ENCODE data around the gene SLIT3.

DNA sequence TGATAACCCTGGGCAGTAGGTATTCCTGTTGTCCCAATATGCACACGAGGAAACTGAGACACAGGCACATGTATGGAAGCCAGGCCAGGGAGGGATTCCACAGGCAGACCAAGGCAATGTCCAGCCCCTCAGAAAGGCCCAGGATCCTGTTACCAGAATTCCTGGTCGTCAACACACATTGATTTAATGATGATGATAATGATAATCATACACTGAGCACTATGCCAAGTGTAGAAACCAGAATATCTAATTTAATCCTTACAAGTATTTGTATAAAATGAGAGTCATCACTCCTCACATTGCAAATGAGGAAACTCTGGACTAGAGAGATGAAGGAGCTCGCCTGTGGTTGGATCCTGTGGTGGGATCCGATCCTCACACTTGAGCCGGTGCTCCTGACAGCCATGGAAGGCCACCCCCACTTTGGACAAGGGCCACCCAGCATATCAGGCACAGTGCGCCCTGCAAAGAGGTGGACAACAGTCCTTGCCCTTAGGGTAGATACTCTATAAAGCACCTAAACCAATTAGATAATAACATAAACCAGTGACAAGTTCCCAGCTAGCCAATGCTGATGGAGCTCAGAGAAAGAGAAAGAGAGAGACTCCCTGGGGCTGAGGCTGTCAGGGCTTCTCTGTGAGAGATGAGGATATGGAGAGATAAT is 185.3 kb downstream of the SLIT3 start:
- TF ChIP-seq, protein P1, sequence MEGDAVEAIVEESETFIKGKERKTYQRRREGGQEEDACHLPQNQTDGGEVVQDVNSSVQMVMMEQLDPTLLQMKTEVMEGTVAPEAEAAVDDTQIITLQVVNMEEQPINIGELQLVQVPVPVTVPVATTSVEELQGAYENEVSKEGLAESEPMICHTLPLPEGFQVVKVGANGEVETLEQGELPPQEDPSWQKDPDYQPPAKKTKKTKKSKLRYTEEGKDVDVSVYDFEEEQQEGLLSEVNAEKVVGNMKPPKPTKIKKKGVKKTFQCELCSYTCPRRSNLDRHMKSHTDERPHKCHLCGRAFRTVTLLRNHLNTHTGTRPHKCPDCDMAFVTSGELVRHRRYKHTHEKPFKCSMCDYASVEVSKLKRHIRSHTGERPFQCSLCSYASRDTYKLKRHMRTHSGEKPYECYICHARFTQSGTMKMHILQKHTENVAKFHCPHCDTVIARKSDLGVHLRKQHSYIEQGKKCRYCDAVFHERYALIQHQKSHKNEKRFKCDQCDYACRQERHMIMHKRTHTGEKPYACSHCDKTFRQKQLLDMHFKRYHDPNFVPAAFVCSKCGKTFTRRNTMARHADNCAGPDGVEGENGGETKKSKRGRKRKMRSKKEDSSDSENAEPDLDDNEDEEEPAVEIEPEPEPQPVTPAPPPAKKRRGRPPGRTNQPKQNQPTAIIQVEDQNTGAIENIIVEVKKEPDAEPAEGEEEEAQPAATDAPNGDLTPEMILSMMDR (IDR thresholded peaks at IDR 0.05) = no peak
- TF ChIP-seq POLR2A (IDR thresholded peaks at IDR 0.05) (no peak), POLR2AphosphoS5 (IDR thresholded peaks at IDR 0.05) (no peak)

Measured in breast epithelium (tissue), 3 donors.